PFSK-1 (cell line): ENCODE measurements around the gene STAT3.

Source experiments
- FOXP2 ChIP-seq: optimal IDR thresholded peaks from 2 replicates; pipeline ENCODE3; 2011; ENCODE audit warnings: borderline replicate concordance, control low read depth, inconsistent platforms; ENCODE audit not compliant: insufficient read depth; ENCODE audit errors: extremely low read length, extremely low read depth
- POLR2AphosphoS5 ChIP-seq: IDR thresholded peaks from 2 replicates; pipeline ENCODE4 v1.6.1; 2012; ENCODE audit warnings: low read depth, mild to moderate bottlenecking, control low read depth, low read length, moderate library complexity
- REST ChIP-seq, 2 experiments: IDR thresholded peaks; 2 replicates each; pipeline versions ENCODE4 v1.6.1 to v1.8.0; 2011 to 2012; ENCODE audit warnings: low read depth in 2 of 2, low read length in 2 of 2, control low read depth in 1 of 2, inconsistent platforms in 1 of 2, mild to moderate bottlenecking in 1 of 2, moderate library complexity in 1 of 2; ENCODE audit not compliant: insufficient read depth in 1 of 2
- SIN3A ChIP-seq: IDR thresholded peaks from 2 replicates; pipeline ENCODE4 v1.6.1; 2012; ENCODE audit warnings: mild to moderate bottlenecking, low read length, moderate library complexity, borderline replicate concordance; ENCODE audit not compliant: insufficient read depth
- TAF1 ChIP-seq: IDR thresholded peaks from 2 replicates; pipeline ENCODE4 v1.6.1; 2012; ENCODE audit warnings: low read length, control low read depth, borderline replicate concordance; ENCODE audit not compliant: insufficient read depth

Gene STAT3

GRCh38 chr17:42301022-42301421 is 87.2 kb downstream of the STAT3 start:
- TF ChIP-seq TAF1 (no peak), POLR2AphosphoS5 (no peak), SIN3A (no peak)

- no peak for TF ChIP-seq REST (IDR thresholded peaks at IDR 0.05; ENCODE audit: insufficient read depth in 1 of 2, low read depth in 2 of 2, low read length in 2 of 2)
Measured at GRCh38 chr17:42296012-42296411, 92.2 kb downstream of the STAT3 start.

- TF ChIP-seq POLR2AphosphoS5 (no peak), SIN3A (no peak), TAF1 (no peak), REST (IDR thresholded peaks at IDR 0.05; ENCODE audit: insufficient read depth in 1 of 2, low read depth in 2 of 2, low read length in 2 of 2) (no peak), FOXP2 (no peak)
Measured at GRCh38 chr17:42294469-42295398, 93.5 kb downstream of the STAT3 start.

- TF ChIP-seq FOXP2 = no peak
- TF ChIP-seq SIN3A = no peak
- TF ChIP-seq REST (IDR thresholded peaks at IDR 0.05; ENCODE audit: insufficient read depth in 1 of 2, low read depth in 2 of 2, low read length in 2 of 2) = no peak
Measured at GRCh38 chr17:42291129-42291528, 97.1 kb downstream of the STAT3 start.

GRCh38 chr17:42290577-42290976 is 97.7 kb downstream of the STAT3 start:
- TF ChIP-seq POLR2AphosphoS5 (no peak), REST (IDR thresholded peaks at IDR 0.05; ENCODE audit: insufficient read depth in 1 of 2, low read depth in 2 of 2, low read length in 2 of 2) (no peak), FOXP2 (no peak), TAF1 (no peak), SIN3A (no peak)
